Lower leg skin (tissue), 4 donors: ENCODE measurements around the gene IGLL5. TPM values are rescaled to one million over a fixed set of nuclear protein-coding genes. Genes with fewer than 3 reads are reported as not detected.
"Not testable (repeated sequence)": the region's sequence is repeated elsewhere in the genome, so short reads cannot be mapped to it uniquely, and the experiment has no call there.

Experiments
- DNase-seq, 2 donors: peaks; one replicate each; pipeline ENCODE4 v3.0.0-alpha.2; 2019; ENCODE audit warnings: low spot score in 2 of 2
- H3K4me3 ChIP-seq: fragments of 200-600 bp; sonication (generic); 2 replicates; pipeline ENCODE4 v1.5.1; 2017; ENCODE audit warnings: mild to moderate bottlenecking, low read depth; ENCODE audit not compliant: poor library complexity, severe bottlenecking
- POLR2A ChIP-seq, 2 donors: fragments of 450-650 bp; IDR thresholded peaks; one replicate each; pipeline ENCODE4 v1.6.1; 2016 to 2017; ENCODE audit warnings: antibody characterized with exemption in 2 of 2, mild to moderate bottlenecking in 1 of 2, moderate library complexity in 1 of 2
- WGBS, 2 donors: methylation state at CpG; one replicate each; pipeline ENCODE4 v1.1.5; 2018; 5-methylcytosine and 5-hydroxymethylcytosine counted together
- intact Hi-C: fragments of 100-400 bp; cut with DNase I; formaldehyde crosslinking; loops from one replicate; pipeline ENCODE4 v1.15.0; 2023; ENCODE audit warnings: low total_unique reads
- total RNA-seq, 4 donors: library from RNA; depleted of rRNA; stranded (reverse); fragments of >200 nt; gene quantifications; one replicate each; pipeline ENCODE4 v1.1.0, GENCODE V29; 2016
- TF ChIP-seq, protein P1 (sequence below), 3 donors: fragments of 450-650 bp; IDR thresholded peaks; one replicate each; pipeline ENCODE4 v1.5.1; 2016; ENCODE audit warnings: antibody characterized with exemption in 3 of 3, mild to moderate bottlenecking in 3 of 3, moderate library complexity in 2 of 3

IGLL5 gene
- total RNA-seq, 4 donors from 2014 or later, result not detected

DNA sequence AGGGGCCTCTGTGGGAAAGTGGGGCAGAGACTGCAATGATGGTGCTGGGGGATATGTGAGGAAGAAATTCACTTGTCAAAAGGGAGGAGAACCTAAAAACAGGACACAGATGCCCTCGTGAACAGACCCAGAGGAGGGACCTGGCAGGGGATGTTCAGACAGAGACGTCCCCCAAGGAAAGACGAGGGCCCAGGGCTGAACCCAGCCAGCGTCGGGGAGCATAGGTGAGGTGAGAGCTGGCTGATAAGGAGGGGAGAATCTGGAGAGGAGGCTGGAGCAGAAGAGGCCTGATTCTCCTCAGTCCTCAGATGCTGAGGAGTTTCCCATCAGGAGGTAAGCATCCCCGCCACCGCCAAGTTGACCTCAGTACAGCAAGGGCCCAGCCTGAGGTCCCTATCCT is 31.4 kb downstream of the IGLL5 start:
- intact Hi-C loops, result no loop called here
- TF ChIP-seq POLR2A (IDR thresholded peaks at IDR 0.05), result no peak
- TF ChIP-seq, protein P1, sequence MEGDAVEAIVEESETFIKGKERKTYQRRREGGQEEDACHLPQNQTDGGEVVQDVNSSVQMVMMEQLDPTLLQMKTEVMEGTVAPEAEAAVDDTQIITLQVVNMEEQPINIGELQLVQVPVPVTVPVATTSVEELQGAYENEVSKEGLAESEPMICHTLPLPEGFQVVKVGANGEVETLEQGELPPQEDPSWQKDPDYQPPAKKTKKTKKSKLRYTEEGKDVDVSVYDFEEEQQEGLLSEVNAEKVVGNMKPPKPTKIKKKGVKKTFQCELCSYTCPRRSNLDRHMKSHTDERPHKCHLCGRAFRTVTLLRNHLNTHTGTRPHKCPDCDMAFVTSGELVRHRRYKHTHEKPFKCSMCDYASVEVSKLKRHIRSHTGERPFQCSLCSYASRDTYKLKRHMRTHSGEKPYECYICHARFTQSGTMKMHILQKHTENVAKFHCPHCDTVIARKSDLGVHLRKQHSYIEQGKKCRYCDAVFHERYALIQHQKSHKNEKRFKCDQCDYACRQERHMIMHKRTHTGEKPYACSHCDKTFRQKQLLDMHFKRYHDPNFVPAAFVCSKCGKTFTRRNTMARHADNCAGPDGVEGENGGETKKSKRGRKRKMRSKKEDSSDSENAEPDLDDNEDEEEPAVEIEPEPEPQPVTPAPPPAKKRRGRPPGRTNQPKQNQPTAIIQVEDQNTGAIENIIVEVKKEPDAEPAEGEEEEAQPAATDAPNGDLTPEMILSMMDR (IDR thresholded peaks at IDR 0.05), result no peak
- no peak overlapping the region for H3K4me3 ChIP-seq
- no peak for DNase-seq
- WGBS, 2 donors, result 88 to 91% methylated on average over 7 of the region's 7 CpGs

DNA sequence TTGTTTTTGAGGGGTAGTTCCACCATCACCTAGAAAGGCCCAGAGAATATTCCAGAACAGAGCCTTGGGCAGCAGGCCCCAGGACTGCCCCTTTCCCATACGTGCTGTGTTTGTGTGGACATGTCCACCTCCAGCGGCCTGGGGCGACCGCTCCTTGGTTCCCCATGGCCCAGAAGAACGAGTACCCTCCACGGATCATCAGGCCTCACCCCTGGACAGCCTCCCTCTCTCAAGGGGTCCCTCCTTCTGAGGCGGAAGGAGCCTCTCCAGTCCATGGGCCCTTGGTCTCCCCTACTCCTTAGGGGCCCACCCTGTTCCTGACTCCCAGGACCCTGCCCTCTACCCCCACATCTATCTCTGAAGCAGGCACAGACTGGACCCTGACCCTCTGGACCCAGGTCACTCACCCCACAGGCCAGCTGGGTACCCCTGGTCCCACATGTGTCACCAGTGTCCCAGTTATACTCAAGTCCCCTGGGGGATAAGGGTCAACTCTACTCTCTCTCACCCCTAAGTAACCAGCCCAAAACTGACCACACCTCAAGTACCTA is 32.6 kb downstream of the IGLL5 start:
- intact Hi-C loops, result no loop called here
- 85 to 93% methylated on average over 7 of the region's 7 CpGs for WGBS, 2 donors
- TF ChIP-seq, protein P1 (IDR thresholded peaks at IDR 0.05), result no peak
- no peak for TF ChIP-seq POLR2A (IDR thresholded peaks at IDR 0.05)

DNA sequence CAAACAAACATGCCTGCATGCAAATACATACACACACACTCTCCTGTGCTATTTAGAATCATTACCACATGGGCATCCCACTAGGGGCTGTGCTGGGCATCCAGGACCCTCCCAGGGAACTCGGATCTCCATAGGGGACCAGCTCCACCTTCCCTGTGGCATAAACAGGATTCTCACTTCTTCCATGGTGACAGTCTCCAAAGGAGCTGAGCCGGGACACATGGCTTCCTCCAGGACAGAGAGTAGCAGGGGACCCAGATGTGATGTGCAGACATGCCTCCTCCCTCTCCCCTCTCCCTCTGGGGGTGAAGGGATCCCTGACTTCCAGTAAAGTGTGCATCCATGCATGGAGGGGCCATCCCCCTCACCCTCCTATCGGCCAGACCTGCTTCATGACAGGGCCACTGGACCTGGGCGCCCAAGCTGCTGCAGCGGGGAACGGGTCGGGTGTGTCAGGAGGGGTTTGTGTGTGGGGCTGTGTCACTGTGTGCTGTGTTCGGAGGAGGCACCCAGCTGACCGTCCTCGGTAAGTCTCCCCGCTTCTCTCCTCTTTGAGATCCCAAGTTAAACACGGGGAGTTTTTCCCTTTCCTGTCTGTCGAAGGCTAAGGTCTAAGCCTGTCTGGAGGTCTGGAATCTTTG is 33.4 kb downstream of the IGLL5 start:
- no peak overlapping the region for H3K4me3 ChIP-seq
- TF ChIP-seq, protein P1 (IDR thresholded peaks at IDR 0.05), result no peak
- TF ChIP-seq POLR2A (IDR thresholded peaks at IDR 0.05), result no peak
- intact Hi-C loops, result no loop called here
- 84% methylated on average over 13 of the region's 13 CpGs for WGBS, 2 donors
- DNase-seq, result no peak

More for the DNA sequence above, 32.6 kb downstream of the IGLL5 start:
- no peak for DNase-seq
- H3K4me3 ChIP-seq, result no peak overlapping the region

DNA sequence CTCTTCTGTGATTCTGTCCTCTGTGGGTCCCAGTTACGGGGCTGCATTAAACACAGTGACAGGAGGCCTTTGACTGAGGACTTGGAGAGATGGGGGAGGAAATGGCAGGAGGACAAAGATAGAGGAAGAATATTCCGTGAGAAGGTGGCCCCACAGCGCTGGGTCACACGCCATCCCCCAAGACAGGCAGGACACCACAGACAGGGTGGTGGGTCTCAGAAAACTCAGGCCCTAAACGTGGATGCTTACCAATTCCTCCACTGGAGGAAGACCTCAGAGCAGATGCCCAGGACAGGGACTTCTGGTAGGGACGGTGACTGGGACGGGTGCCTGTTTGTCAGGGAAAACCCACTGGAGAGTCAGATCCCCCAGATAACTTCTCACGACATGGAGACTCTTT is 34.0 kb downstream of the IGLL5 start:
- TF ChIP-seq POLR2A (IDR thresholded peaks at IDR 0.05), result no peak
- TF ChIP-seq, protein P1 (IDR thresholded peaks at IDR 0.05), result no peak
- DNase-seq, result no peak
- intact Hi-C loops, result no loop called here
- no peak overlapping the region for H3K4me3 ChIP-seq
- WGBS, 2 donors, result 68 to 83% methylated on average over 8 of the region's 8 CpGs

DNA sequence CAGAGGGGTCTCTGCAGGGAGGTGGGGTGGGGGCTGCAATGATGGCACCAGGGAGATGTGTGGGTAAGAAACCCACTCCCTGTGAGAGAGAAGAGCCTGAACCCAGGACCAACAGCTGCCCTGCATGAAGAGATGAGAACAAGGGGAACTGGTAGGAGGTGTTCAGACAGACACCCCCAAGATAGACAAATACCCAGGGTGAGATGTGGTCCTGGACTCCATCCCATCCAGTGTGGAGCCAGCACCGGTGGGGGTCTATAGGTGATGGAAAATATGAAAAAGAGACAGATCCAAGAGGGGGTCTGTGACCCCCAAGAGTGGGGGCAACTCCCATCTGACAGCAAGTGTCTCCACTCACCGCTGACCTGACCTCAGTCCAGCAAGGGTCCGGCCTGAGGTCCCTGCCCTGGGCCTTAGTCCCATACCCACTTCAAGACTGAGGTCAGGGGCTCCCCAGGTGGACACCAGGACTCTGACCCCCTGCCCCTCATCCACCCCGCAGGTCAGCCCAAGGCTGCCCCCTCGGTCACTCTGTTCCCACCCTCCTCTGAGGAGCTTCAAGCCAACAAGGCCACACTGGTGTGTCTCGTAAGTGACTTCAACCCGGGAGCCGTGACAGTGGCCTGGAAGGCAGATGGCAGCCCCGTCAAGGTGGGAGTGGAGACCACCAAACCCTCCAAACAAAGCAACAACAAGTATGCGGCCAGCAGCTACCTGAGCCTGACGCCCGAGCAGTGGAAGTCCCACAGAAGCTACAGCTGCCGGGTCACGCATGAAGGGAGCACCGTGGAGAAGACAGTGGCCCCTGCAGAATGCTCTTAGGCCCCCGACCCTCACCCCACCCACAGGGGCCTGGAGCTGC is 34.7 kb downstream of the IGLL5 start:
- DNase-seq, intact Hi-C loops, H3K4me3 ChIP-seq: not testable (repeated sequence)
- 85 to 86% methylated on average over 12 to 15 of the region's 16 CpGs for WGBS, 2 donors

DNA sequence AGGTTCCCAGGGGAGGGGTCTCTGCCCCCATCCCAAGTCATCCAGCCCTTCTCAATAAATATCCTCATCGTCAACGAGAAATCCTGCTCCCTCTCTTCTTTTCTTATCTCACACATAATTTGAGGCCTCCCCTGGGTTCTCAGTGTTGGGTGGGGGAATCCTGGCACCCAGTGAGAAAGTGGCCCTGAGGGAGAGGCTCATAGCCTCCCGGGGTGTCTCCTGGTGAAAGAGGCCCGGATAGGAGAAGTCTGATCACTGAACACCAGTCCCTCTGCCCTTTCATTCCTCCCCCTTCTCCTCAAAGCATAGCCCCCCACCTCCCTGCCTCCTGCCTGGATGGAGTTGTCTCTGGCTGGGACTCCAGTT is 35.3 kb downstream of the IGLL5 start:
- DNase-seq, result no peak
- 65 to 73% methylated on average over 4 of the region's 4 CpGs for WGBS, 2 donors
- H3K4me3 ChIP-seq, result no peak overlapping the region
- intact Hi-C loops, result no loop called here
- TF ChIP-seq, protein P1 (IDR thresholded peaks at IDR 0.05), result no peak
- no peak for TF ChIP-seq POLR2A (IDR thresholded peaks at IDR 0.05)
